Measurements from ENCODE around the gene MPC2.

The MPC2 gene

DNA sequence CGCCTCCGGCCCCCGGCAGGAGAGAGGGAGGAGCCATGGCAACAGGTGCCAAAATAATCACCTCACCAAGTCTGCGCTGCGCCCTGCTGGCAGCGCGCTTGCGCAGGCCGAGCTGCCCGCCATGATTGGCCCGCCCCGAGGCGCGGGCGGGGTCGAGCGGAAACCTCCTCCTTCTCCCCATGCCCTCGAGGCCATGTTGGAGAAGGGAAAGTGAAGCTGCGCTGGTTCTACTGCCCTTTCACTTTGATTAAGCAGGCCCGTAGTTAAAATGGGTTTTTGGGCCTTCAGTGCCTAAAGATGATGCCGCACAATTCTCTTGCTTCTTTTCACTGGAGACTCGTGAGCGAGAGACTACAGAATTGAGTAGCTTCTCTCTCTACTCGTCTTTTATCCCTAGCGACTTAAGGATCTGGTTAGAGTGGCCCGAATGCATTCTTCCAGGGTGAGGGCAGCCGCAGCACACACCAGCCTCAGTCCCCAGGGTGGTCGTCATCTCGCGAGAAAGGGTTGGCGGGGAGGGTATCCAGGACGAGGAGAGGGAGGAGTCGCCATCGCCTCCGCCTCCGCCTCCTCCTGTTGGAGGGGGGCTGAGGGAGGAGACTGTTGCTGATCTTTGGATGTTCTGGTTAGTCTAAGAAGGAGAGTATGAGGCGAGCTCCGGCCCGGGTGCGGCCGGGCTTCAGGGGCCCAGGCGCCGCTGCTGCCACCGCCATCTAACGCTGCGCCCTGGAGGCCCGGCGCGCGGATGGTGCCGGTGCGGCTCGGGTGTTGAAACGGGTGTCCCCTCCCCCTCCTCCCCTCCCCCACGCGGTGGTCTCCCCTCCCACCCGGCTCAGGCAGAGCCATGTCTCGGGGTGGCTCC lies 573 bp downstream of the MPC2 start, which contains the start of gene DCAF6:
Gene DCAF6 (plus strand): TSS at position 616 of the 862 bp plus-strand sequence. CDS start 229 bp downstream, at position 845.
- peaks cover 55% of the 10 kb centered on the region for H4K20me1 ChIP-seq (ENCODE audit: insufficient read depth, low read length, poor library complexity, severe bottlenecking)
- H3F3A ChIP-seq (ENCODE audit: low read depth), result 0 out of 2 replicates have a peak, but pooled peaks cover 2% of the 10 kb centered on the region
- peak within 1 kb of the TSS; percentile 94 for H3K4me2 ChIP-seq (ENCODE audit: low read depth, low read length, poor library complexity, severe bottlenecking)
- TF ChIP-seq CTCF (conservative IDR thresholded peaks at IDR 0.05; ENCODE audit: low read length) (no peak), EZH2phosphoT487 (IDR thresholded peaks at IDR 0.05; ENCODE audit: borderline replicate concordance) (no peak)
- H3K9me2 ChIP-seq (replicated peaks; ENCODE audit: low read depth, low read length), result no peaks in the 10 kb centered on the region
- peaks cover 53% of the 10 kb centered on the region for H3K4me1 ChIP-seq (ENCODE audit: insufficient read depth, low read length, poor library complexity, severe bottlenecking)
- H3K4me3 ChIP-seq (ENCODE audit: low read length, poor library complexity, severe bottlenecking), result peak within 1 kb of the TSS; percentile 94
- peak within 1 kb of the TSS; percentile 96 for H2AFZ ChIP-seq (ENCODE audit: low read length)
- H3K9ac ChIP-seq (ENCODE audit: low read depth, low read length, poor library complexity, severe bottlenecking), result peak within 1 kb of the TSS; percentile 94
- peaks cover 84% of the 10 kb centered on the region for H3K79me2 ChIP-seq (ENCODE audit: insufficient read depth, low read length)
- no peaks in the 10 kb centered on the region for H3K27me3 ChIP-seq (ENCODE audit: insufficient read depth, low read length, poor library complexity, severe bottlenecking)
- no peaks in the 10 kb centered on the region for H3K36me3 ChIP-seq (ENCODE audit: insufficient read depth, low read length)
- H3K9me3 ChIP-seq (ENCODE audit: insufficient read depth, low read depth, low read length), result no peaks in the 10 kb centered on the region

DNA sequence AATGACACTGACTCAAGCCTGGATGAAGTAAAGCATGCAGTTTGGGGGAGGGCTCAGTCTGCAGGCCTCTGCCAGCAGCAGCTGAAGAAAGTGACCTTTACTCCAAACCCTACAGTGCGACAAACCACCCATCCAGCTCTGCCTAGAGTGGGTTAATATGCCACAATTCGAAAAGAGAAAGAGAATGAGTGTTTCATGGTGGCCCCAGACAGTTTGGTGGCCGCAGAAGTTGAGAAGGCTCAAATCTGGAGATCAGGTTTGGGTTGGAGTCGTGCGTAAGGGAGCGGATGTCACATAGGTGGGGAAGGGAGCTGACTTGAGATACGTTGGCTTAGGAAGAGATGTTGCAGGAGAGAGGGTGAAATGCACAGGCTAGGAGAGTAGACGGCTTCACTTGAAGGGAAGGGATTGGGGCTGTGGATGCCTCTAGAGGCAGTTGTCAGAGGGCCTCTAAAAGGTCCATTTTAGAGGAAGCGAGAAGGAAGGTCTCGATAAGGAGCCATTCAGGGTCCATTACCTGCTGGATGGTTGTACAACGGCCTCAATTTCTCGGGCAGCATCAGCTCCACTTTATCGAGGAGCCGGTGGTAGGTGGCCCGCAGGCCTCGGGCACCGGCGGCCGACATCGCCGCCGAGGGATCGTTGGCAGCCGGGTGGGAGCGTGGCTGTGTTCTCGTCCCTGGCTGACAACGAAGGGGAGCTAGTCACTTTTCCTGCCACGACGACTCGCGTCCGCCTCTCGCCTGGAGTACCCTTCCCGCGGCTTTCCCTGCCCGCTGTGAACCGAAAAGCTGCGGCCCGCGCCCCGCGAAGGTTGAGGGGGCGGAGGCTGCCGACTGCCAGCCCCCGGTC lies 1.4 kb downstream of the MPC2 start:
- Histone ChIP-seq H3K9me2 (replicated peaks; ENCODE audit: low read depth, low read length) (no peaks in the 10 kb centered on the region), H3F3A (ENCODE audit: low read depth) (no peaks in the 10 kb centered on the region), H3K27me3 (ENCODE audit: insufficient read depth, low read length, poor library complexity, severe bottlenecking) (no peaks in the 10 kb centered on the region), H3K4me2 (ENCODE audit: low read depth, low read length, poor library complexity, severe bottlenecking) (peak overlapping the region; percentile 94), H3K9me3 (ENCODE audit: insufficient read depth, low read depth, low read length) (no peaks in the 10 kb centered on the region), H3K79me2 (ENCODE audit: insufficient read depth, low read length) (peaks cover 84% of the 10 kb centered on the region), H2AFZ (ENCODE audit: low read length) (peak overlapping the region; percentile 79), H3K9ac (ENCODE audit: low read depth, low read length, poor library complexity, severe bottlenecking) (peak overlapping the region; percentile 94), H3K36me3 (ENCODE audit: insufficient read depth, low read length) (no peaks in the 10 kb centered on the region), H3K4me3 (ENCODE audit: low read length, poor library complexity, severe bottlenecking) (peak overlapping the region; percentile 94), H3K4me1 (ENCODE audit: insufficient read depth, low read length, poor library complexity, severe bottlenecking) (peaks cover 53% of the 10 kb centered on the region), H4K20me1 (ENCODE audit: insufficient read depth, low read length, poor library complexity, severe bottlenecking) (peaks cover 49% of the 10 kb centered on the region)
- TF ChIP-seq CTCF (conservative IDR thresholded peaks at IDR 0.05; ENCODE audit: low read length), result no peak
- TF ChIP-seq EZH2phosphoT487 (IDR thresholded peaks at IDR 0.05; ENCODE audit: borderline replicate concordance), result no peak

GRCh38 chr1:167934426-167935215 lies 2.3 kb downstream of the MPC2 start:
- Histone ChIP-seq H3K4me2 (ENCODE audit: low read depth, low read length, poor library complexity, severe bottlenecking) (peak overlapping the region; percentile 94), H2AFZ (ENCODE audit: low read length) (peak overlapping the region; percentile 79; the same call in 1 of the 2 replicates), H3K27me3 (ENCODE audit: insufficient read depth, low read length, poor library complexity, severe bottlenecking) (no peaks in the 10 kb centered on the region), H3K9ac (ENCODE audit: low read depth, low read length, poor library complexity, severe bottlenecking) (peak overlapping the region; percentile 94), H3K4me1 (ENCODE audit: insufficient read depth, low read length, poor library complexity, severe bottlenecking) (peaks cover 55% of the 10 kb centered on the region), H4K20me1 (ENCODE audit: insufficient read depth, low read length, poor library complexity, severe bottlenecking) (peaks cover 44% of the 10 kb centered on the region), H3K4me3 (ENCODE audit: low read length, poor library complexity, severe bottlenecking) (peak overlapping the region; percentile 94), H3K9me3 (ENCODE audit: insufficient read depth, low read depth, low read length) (no peaks in the 10 kb centered on the region), H3K9me2 (replicated peaks; ENCODE audit: low read depth, low read length) (no peaks in the 10 kb centered on the region), H3F3A (ENCODE audit: low read depth) (no peaks in the 10 kb centered on the region), H3K79me2 (ENCODE audit: insufficient read depth, low read length) (peaks cover 84% of the 10 kb centered on the region), H3K36me3 (ENCODE audit: insufficient read depth, low read length) (no peaks in the 10 kb centered on the region)
- no peak for TF ChIP-seq EZH2phosphoT487 (IDR thresholded peaks at IDR 0.05; ENCODE audit: borderline replicate concordance)
- no peak for TF ChIP-seq CTCF (conservative IDR thresholded peaks at IDR 0.05; ENCODE audit: low read length)

All from Loucy (cell line).